GM19351 (cell line): Measurements from ENCODE around the gene PPP3CA.

ENCODE experiments used
- ATAC-seq: cut with Tn5 transposase; IDR thresholded peaks from one replicate; pipeline ENCODE4 v1.9.1; 2021; ENCODE audit warnings: mild to moderate bottlenecking, moderate library complexity; ENCODE audit not compliant: unreplicated experiment

Gene PPP3CA

GRCh38 chr4:101289306-101289705, 58.0 kb downstream of the PPP3CA start:
- ATAC-seq, result no peak

GRCh38 chr4:101288365-101289145, 58.8 kb downstream of the PPP3CA start:
- ATAC-seq, result no peak

- ATAC-seq, result no peak
Measured at GRCh38 chr4:101287324-101287723, 60.0 kb downstream of the PPP3CA start.

GRCh38 chr4:101286663-101287062, 60.7 kb downstream of the PPP3CA start:
- no peak for ATAC-seq

GRCh38 chr4:101285985-101286384, 61.3 kb downstream of the PPP3CA start:
- ATAC-seq, result no peak

- ATAC-seq, result no peak
Measured at GRCh38 chr4:101284546-101284945, 62.8 kb downstream of the PPP3CA start.

- ATAC-seq, result no peak
Measured at GRCh38 chr4:101283434-101283833, 63.9 kb downstream of the PPP3CA start.

GRCh38 chr4:101282076-101282844, 65.1 kb downstream of the PPP3CA start:
- peak; percentile 48 for ATAC-seq

- ATAC-seq, result no peak
Measured at GRCh38 chr4:101280866-101281600, 66.3 kb downstream of the PPP3CA start.

- peak; percentile 74 for ATAC-seq
Measured at GRCh38 chr4:101279377-101279871, 67.9 kb downstream of the PPP3CA start.

GRCh38 chr4:101277671-101278070, 69.7 kb downstream of the PPP3CA start:
- no peak for ATAC-seq

- no peak for ATAC-seq
Measured at GRCh38 chr4:101276661-101277060, 70.7 kb downstream of the PPP3CA start.

- no peak for ATAC-seq
Measured at GRCh38 chr4:101274888-101275752, 72.2 kb downstream of the PPP3CA start.

- no peak for ATAC-seq
Measured at GRCh38 chr4:101271516-101271915, 75.8 kb downstream of the PPP3CA start.

GRCh38 chr4:101269682-101270081, 77.6 kb downstream of the PPP3CA start:
- ATAC-seq, result no peak

GRCh38 chr4:101265816-101266172, 81.5 kb downstream of the PPP3CA start:
- ATAC-seq, result no peak

GRCh38 chr4:101264993-101265815, 82.1 kb downstream of the PPP3CA start:
- no peak for ATAC-seq

GRCh38 chr4:101264512-101264911, 82.8 kb downstream of the PPP3CA start:
- no peak for ATAC-seq

GRCh38 chr4:101262683-101263082, 84.6 kb downstream of the PPP3CA start:
- ATAC-seq, result no peak

- ATAC-seq, result peak; percentile 97
Measured at GRCh38 chr4:101259876-101260275, 87.5 kb downstream of the PPP3CA start.
